Endothelial cell of umbilical vein (primary cell): Measurements from ENCODE around the gene PGBD5. TPM values are rescaled to one million over a fixed set of nuclear protein-coding genes. Genes with fewer than 3 reads are reported as not detected.

ENCODE experiments used
- BruUV-seq: library from RNA; stranded (reverse); fragments of 400-500 nt; replicated peaks from 2 replicates; lab custom pipeline; 2021; lab: Mats Ljungman, UMichigan
- CTCF ChIA-PET: fragments of 300-600, 350-600 bp; sonication (Branson Sonifier 250); formaldehyde crosslinking; loops from one replicate; lab custom pipeline; 2021; ENCODE audit warnings: antibody characterized with exemption, inconsistent platforms; lab: Charles Lee
- POLR2A ChIA-PET: fragments of 300-600, 350-600 bp; sonication (Branson Sonifier 250); formaldehyde crosslinking; loops from one replicate; lab custom pipeline; 2021; ENCODE audit warnings: antibody characterized with exemption, inconsistent platforms; lab: Charles Lee
- DNase-seq: peaks from one replicate; pipeline ENCODE4 v3.0.0-alpha.2; 2011; ENCODE audit warnings: low read depth, low spot score
- FAIRE-seq: peaks from 2 replicates; lab custom pipeline; 2011; peaks lifted over from hg19 to GRCh38; lab: Jason Lieb, UNC
- H2AFZ ChIP-seq: 2 replicates; pipeline ENCODE4 v1.6.0; 2012; ENCODE audit warnings: low read depth, low read length, control low read depth, inconsistent platforms
- H3K27ac ChIP-seq: 2 replicates; pipeline ENCODE4 v1.5.1; 2011; ENCODE audit warnings: low read depth, mild to moderate bottlenecking, control low read depth, low read length, moderate library complexity; ENCODE audit not compliant: insufficient read depth
- H3K27me3 ChIP-seq, 2 experiments: 2 replicates each; pipeline versions ENCODE4 v1.6.0 to v1.6.1; 2011; ENCODE audit warnings: low read length in 2 of 2, mixed read lengths in 1 of 2; ENCODE audit not compliant: control insufficient read depth in 2 of 2, insufficient read depth in 2 of 2
- H3K36me3 ChIP-seq, 2 experiments: 2 replicates in 1 of 2; 3 replicates in 1 of 2; pipeline ENCODE4 v1.5.1; 2011; ENCODE audit warnings: low read length in 2 of 2, mild to moderate bottlenecking in 1 of 2, moderate library complexity in 1 of 2; ENCODE audit not compliant: control insufficient read depth in 2 of 2, insufficient read depth in 2 of 2; ENCODE audit errors: extremely low read depth in 1 of 2
- H3K4me1 ChIP-seq: 3 replicates; pipeline ENCODE4 v1.5.1; 2011; ENCODE audit warnings: mild to moderate bottlenecking, low read length; ENCODE audit not compliant: control insufficient read depth, insufficient read depth; ENCODE audit errors: extremely low read depth
- H3K4me2 ChIP-seq: 2 replicates; pipeline ENCODE4 v1.6.1; 2011; ENCODE audit warnings: low read length, control low read depth, mixed read lengths; ENCODE audit not compliant: insufficient read depth
- H3K4me3 ChIP-seq, 3 experiments: fragments of 200-600 bp in 1 of 3; sonication (generic), shearing (Covaris generic) in 1 of 3; replicated peaks in 1 of 3; 2 replicates each; pipeline ENCODE4 v1.5.1; 2011 to 2016; ENCODE audit warnings: control low read depth in 3 of 3, low read length in 3 of 3, mild to moderate bottlenecking in 2 of 3, inconsistent platforms in 1 of 3, low read depth in 1 of 3, moderate library complexity in 1 of 3; ENCODE audit not compliant: insufficient read depth in 1 of 3
- H3K79me2 ChIP-seq: 2 replicates; pipeline ENCODE4 v1.6.0; 2012; ENCODE audit warnings: low read length, inconsistent platforms; ENCODE audit not compliant: control insufficient read depth, insufficient read depth
- H3K9ac ChIP-seq: replicated peaks from 2 replicates; pipeline ENCODE3; 2011; ENCODE audit warnings: low read length, control low read depth; ENCODE audit not compliant: insufficient read depth; ENCODE audit errors: extremely low read depth
- H3K9me1 ChIP-seq: replicated peaks from 3 replicates; pipeline ENCODE4 v1.6.0; 2011; ENCODE audit warnings: mild to moderate bottlenecking, low read length; ENCODE audit not compliant: control insufficient read depth, insufficient read depth; ENCODE audit errors: extremely low read depth
- H3K9me3 ChIP-seq: replicated peaks from 2 replicates; pipeline ENCODE4 v1.5.1; 2012; ENCODE audit warnings: low read length, inconsistent platforms; ENCODE audit not compliant: control insufficient read depth, insufficient read depth
- H4K20me1 ChIP-seq: replicated peaks from 2 replicates; pipeline ENCODE3; 2011; ENCODE audit warnings: mild to moderate bottlenecking, low read length; ENCODE audit not compliant: control insufficient read depth, insufficient read depth; ENCODE audit errors: extremely low read depth
- CTCF ChIP-seq, 2 donors: IDR thresholded peaks; 1 replicate in 1 of 2; 2 replicates in 1 of 2; pipeline ENCODE4 v1.5.1; 2011; ENCODE audit warnings: low read length in 2 of 2, mild to moderate bottlenecking in 2 of 2, moderate library complexity in 2 of 2, control low read depth in 1 of 2, inconsistent platforms in 1 of 2, low read depth in 1 of 2; ENCODE audit not compliant: insufficient read depth in 1 of 2; ENCODE audit errors: extremely low read depth in 1 of 2
- EZH2 ChIP-seq: IDR thresholded peaks from 2 replicates; pipeline ENCODE4 v1.6.1; 2012; ENCODE audit warnings: borderline replicate concordance, low read depth, mild to moderate bottlenecking, moderate library complexity, low read length, inconsistent platforms; ENCODE audit not compliant: severe bottlenecking
- FOS ChIP-seq: IDR thresholded peaks from 2 replicates; pipeline ENCODE4 v1.6.1; 2011; ENCODE audit warnings: mild to moderate bottlenecking, low read length, moderate library complexity, borderline replicate concordance; ENCODE audit not compliant: insufficient read depth
- GATA2 ChIP-seq: IDR thresholded peaks from 2 replicates; pipeline ENCODE4 v1.7.0; 2011; ENCODE audit warnings: low read depth, mild to moderate bottlenecking, moderate library complexity, mixed read lengths, low read length; ENCODE audit not compliant: insufficient read length, insufficient read depth
- JUN ChIP-seq: IDR thresholded peaks from 2 replicates; pipeline ENCODE4 v1.6.1; 2011; ENCODE audit warnings: borderline replicate concordance, low read depth; ENCODE audit not compliant: insufficient read length, insufficient read depth
- MAX ChIP-seq: IDR thresholded peaks from 2 replicates; pipeline ENCODE4 v1.6.1; 2011; ENCODE audit not compliant: insufficient read depth, insufficient read length
- MYC ChIP-seq: IDR thresholded peaks from one replicate; pipeline ENCODE4 v1.6.1; 2011; ENCODE audit warnings: mild to moderate bottlenecking, low read depth, low read length
- POLR2A ChIP-seq: IDR thresholded peaks from 2 replicates; pipeline ENCODE4 v1.6.1; 2012; ENCODE audit warnings: low read depth, mild to moderate bottlenecking, control low read depth, low read length
- POLR2AphosphoS5 ChIP-seq: IDR thresholded peaks from 2 replicates; pipeline ENCODE4 v1.6.1; 2012; ENCODE audit warnings: low read depth, mild to moderate bottlenecking, control low read depth, low read length, moderate library complexity; ENCODE audit not compliant: insufficient read depth
- dilution Hi-C: fragments of 300-500 bp; cut with MboI; formaldehyde crosslinking; loops from one replicate; pipeline ENCODE4 v1.15.0; 2019; ENCODE audit warnings: low sequenced_read_pairs; ENCODE audit not compliant: extremely low pct_ligation_motif_present
- intact Hi-C: fragments of 100-400 bp; cut with micrococcal nuclease; formaldehyde crosslinking; loops from one replicate; pipeline ENCODE4 v1.10.0; 2022
- polyA plus RNA-seq, 4 experiments: library from polyadenylated mRNA; depleted of rRNA in 3 of 4; stranded (reverse) in 3 of 4; unstranded in 1 of 4; fragments of >200 nt; gene quantifications; 2 replicates each; pipeline versions ENCODE4 v1.2.1 to v1.2.3, GENCODE V29; 2011 to 2012; ENCODE audit warnings: missing spikeins in 1 of 4
- total RNA-seq: library from RNA; stranded (reverse); gene quantifications from 2 replicates; pipeline ENCODE4 v1.2.3, GENCODE V29; 2021

Gene PGBD5
- total and polyA plus RNA-seq, 2 donors (not counting 3 experiments of a cell fraction or from before 2014, with no cell fraction given): 0.03 TPM; not detected in 1

GRCh38 chr1:230458509-230458908 lies 32.4 kb upstream of the PGBD5 start:
- Histone ChIP-seq H3K4me3 (no peak overlapping the region), H3K79me2 (no peaks in the 10 kb centered on the region), H3K9me1 (no peaks in the 10 kb centered on the region), H3K27ac (no peak overlapping the region), H3K4me2 (no peak overlapping the region), H3K9me3 (no peaks in the 10 kb centered on the region), H3K4me1 (no peaks in the 10 kb centered on the region), H2AFZ (no peak overlapping the region), H3K9ac (no peak overlapping the region), H3K27me3 (no peaks in the 10 kb centered on the region), H4K20me1 (no peaks in the 10 kb centered on the region), H3K36me3 (no peaks in the 10 kb centered on the region)
- DNase-seq (no peak), FAIRE-seq (no peak)
- ChIA-PET CTCF (no interaction called here), POLR2A (no interaction called here)
- intact Hi-C loops: no loop called here
- dilution Hi-C loops: no loop called here
- TF ChIP-seq CTCF (IDR thresholded peaks at IDR 0.05; ENCODE audit: extremely low read depth in 1 of 2, insufficient read depth in 1 of 2, low read depth in 1 of 2, low read length in 2 of 2) (no peak), MAX (no peak), EZH2 (no peak), POLR2AphosphoS5 (no peak), MYC (no peak), JUN (no peak), FOS (no peak), POLR2A (no peak), GATA2 (no peak)
- BruUV-seq: no TSS peak
